ENCODE measurements around the gene RBPJL.

DNA sequence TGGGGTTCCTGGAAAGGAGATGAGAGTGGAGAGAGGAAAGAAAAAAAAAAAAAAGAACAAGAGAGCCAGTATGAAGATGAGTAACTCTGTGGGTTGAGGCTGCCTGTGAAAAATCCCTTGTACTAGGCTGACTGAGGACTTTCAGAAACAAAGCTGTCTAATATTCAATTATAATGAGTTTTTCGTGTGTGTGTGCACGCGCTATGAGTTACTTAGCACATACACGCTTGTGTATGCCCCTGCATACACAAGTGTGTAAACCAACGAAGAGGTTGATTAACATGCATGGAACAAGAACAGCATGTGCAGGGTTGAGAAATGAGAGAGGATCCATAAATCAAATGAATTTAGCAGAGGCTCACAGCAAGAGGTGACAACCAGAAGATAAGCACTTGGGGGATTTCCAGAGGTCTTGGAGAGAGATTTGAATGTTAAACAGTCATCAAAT is 4.8 kb upstream of the RBPJL start:
- TF ChIP-seq CREB1 (IDR thresholded peaks at IDR 0.05) (no peak), POLR2A (IDR thresholded peaks at IDR 0.05; ENCODE audit: control extremely low read depth in 1 of 2, low read depth in 2 of 2, low read length in 2 of 2) (no peak)
